Vagina (tissue), 2 donors: ENCODE data around the gene SORCS2. TPM values are rescaled to one million over a fixed set of nuclear protein-coding genes. Genes with fewer than 3 reads are reported as not detected.

Source experiments
- DNase-seq, 2 donors: peaks; one replicate each; pipeline ENCODE4 v3.0.0-alpha.2; 2017; ENCODE audit errors: extremely low spot score in 2 of 2
- H3K27ac ChIP-seq: fragments of 200-600 bp; sonication (generic); one replicate; pipeline ENCODE4 v1.5.1; 2019
- H3K27me3 ChIP-seq: fragments of 200-600 bp; sonication (generic); one replicate; pipeline ENCODE4 v1.5.1; 2019
- H3K36me3 ChIP-seq, 2 donors: fragments of 200-600 bp; sonication (generic); one replicate each; pipeline ENCODE4 v1.5.1; 2017 to 2019
- H3K4me1 ChIP-seq: fragments of 200-600 bp; sonication (generic); one replicate; pipeline ENCODE4 v1.5.1; 2019
- H3K4me3 ChIP-seq, 2 donors: fragments of 200-600 bp; sonication (generic); 1 replicate in 1 of 2; 2 replicates in 1 of 2; pipeline ENCODE4 v1.5.1; 2016 to 2019
- H3K9me3 ChIP-seq: fragments of 200-600 bp; sonication (generic); one replicate; pipeline ENCODE4 v1.5.1; 2019
- POLR2A ChIP-seq, 2 donors: fragments of 450-650 bp; IDR thresholded peaks; one replicate each; pipeline ENCODE4 v1.6.1; 2017; ENCODE audit warnings: antibody characterized with exemption in 2 of 2, mild to moderate bottlenecking in 2 of 2, moderate library complexity in 2 of 2
- POLR2AphosphoS5 ChIP-seq, 2 donors: sonication (generic); formaldehyde crosslinking; IDR thresholded peaks; one replicate each; pipeline ENCODE4 v1.9.0; 2017; ENCODE audit warnings: antibody characterized with exemption in 2 of 2, mild to moderate bottlenecking in 2 of 2, low read depth in 1 of 2; ENCODE audit not compliant: insufficient read depth in 1 of 2
- intact Hi-C: fragments of 100-400 bp; cut with DNase I; formaldehyde crosslinking; loops from one replicate; pipeline ENCODE4 v1.15.1; 2023
- total RNA-seq: library from RNA; depleted of rRNA; stranded (reverse); fragments of >200 nt; gene quantifications from one replicate; pipeline ENCODE4 v1.2.3, GENCODE V29; 2016
- TF ChIP-seq, protein P1 (sequence below), 3 experiments: fragments of 450-650 bp in 2 of 3; fragments of 200-600 bp in 1 of 3; sonication (generic) in 1 of 3; IDR thresholded peaks; one replicate each; pipeline ENCODE4 v1.5.1; 2017 to 2019; ENCODE audit warnings: antibody characterized with exemption in 3 of 3, mild to moderate bottlenecking in 2 of 3, moderate library complexity in 2 of 3

The SORCS2 gene
- total RNA-seq, 1 donor from 2014 or later: 5.4 TPM

GRCh38 chr4:7419961-7420660 lies 227.8 kb downstream of the SORCS2 start:
- no peak for TF ChIP-seq POLR2A (IDR thresholded peaks at IDR 0.05)
- TF ChIP-seq, protein P1, sequence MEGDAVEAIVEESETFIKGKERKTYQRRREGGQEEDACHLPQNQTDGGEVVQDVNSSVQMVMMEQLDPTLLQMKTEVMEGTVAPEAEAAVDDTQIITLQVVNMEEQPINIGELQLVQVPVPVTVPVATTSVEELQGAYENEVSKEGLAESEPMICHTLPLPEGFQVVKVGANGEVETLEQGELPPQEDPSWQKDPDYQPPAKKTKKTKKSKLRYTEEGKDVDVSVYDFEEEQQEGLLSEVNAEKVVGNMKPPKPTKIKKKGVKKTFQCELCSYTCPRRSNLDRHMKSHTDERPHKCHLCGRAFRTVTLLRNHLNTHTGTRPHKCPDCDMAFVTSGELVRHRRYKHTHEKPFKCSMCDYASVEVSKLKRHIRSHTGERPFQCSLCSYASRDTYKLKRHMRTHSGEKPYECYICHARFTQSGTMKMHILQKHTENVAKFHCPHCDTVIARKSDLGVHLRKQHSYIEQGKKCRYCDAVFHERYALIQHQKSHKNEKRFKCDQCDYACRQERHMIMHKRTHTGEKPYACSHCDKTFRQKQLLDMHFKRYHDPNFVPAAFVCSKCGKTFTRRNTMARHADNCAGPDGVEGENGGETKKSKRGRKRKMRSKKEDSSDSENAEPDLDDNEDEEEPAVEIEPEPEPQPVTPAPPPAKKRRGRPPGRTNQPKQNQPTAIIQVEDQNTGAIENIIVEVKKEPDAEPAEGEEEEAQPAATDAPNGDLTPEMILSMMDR (IDR thresholded peaks at IDR 0.05): no peak
- no peak for TF ChIP-seq POLR2AphosphoS5 (IDR thresholded peaks at IDR 0.05; ENCODE audit: insufficient read depth in 1 of 2, low read depth in 1 of 2)
- no peak for DNase-seq
- Histone ChIP-seq H3K4me3 (no peak overlapping the region), H3K36me3 (no peaks in the 10 kb centered on the region), H3K27me3 (no peaks in the 10 kb centered on the region), H3K4me1 (no peaks in the 10 kb centered on the region), H3K27ac (no peak overlapping the region), H3K9me3 (no peaks in the 10 kb centered on the region)
- intact Hi-C loops: no loop called here

GRCh38 chr4:7420661-7421040 lies 228.3 kb downstream of the SORCS2 start:
- TF ChIP-seq POLR2AphosphoS5 (IDR thresholded peaks at IDR 0.05; ENCODE audit: insufficient read depth in 1 of 2, low read depth in 1 of 2): no peak
- TF ChIP-seq POLR2A (IDR thresholded peaks at IDR 0.05): no peak
- TF ChIP-seq, protein P1 (IDR thresholded peaks at IDR 0.05): no peak
- Histone ChIP-seq H3K27ac (no peak overlapping the region), H3K36me3 (no peaks in the 10 kb centered on the region), H3K4me3 (no peak overlapping the region), H3K9me3 (no peaks in the 10 kb centered on the region), H3K27me3 (no peaks in the 10 kb centered on the region), H3K4me1 (no peaks in the 10 kb centered on the region)
- intact Hi-C loops: no loop called here
- DNase-seq: no peak

GRCh38 chr4:7421356-7422150 lies 229.2 kb downstream of the SORCS2 start:
- H3K27me3 ChIP-seq: no peaks in the 10 kb centered on the region
- H3K27ac ChIP-seq: no peak overlapping the region
- intact Hi-C loops: no loop called here
- no peak for DNase-seq
- H3K4me3 ChIP-seq: no peak overlapping the region
- H3K36me3 ChIP-seq: no peaks in the 10 kb centered on the region
- H3K9me3 ChIP-seq: no peaks in the 10 kb centered on the region
- H3K4me1 ChIP-seq: no peaks in the 10 kb centered on the region
- no peak for TF ChIP-seq POLR2A (IDR thresholded peaks at IDR 0.05)
- no peak for TF ChIP-seq POLR2AphosphoS5 (IDR thresholded peaks at IDR 0.05; ENCODE audit: insufficient read depth in 1 of 2, low read depth in 1 of 2)
- TF ChIP-seq, protein P1 (IDR thresholded peaks at IDR 0.05): no peak

- Histone ChIP-seq H3K36me3 (no peaks in the 10 kb centered on the region), H3K4me1 (no peaks in the 10 kb centered on the region), H3K27me3 (no peaks in the 10 kb centered on the region), H3K4me3 (no peak overlapping the region), H3K9me3 (no peaks in the 10 kb centered on the region), H3K27ac (no peak overlapping the region)
- DNase-seq: no peak
- intact Hi-C loops: no loop called here
- TF ChIP-seq POLR2A (IDR thresholded peaks at IDR 0.05) (no peak), POLR2AphosphoS5 (IDR thresholded peaks at IDR 0.05; ENCODE audit: insufficient read depth in 1 of 2, low read depth in 1 of 2) (no peak)
- TF ChIP-seq, protein P1 (IDR thresholded peaks at IDR 0.05): no peak
These were observed 230.0 kb downstream of the SORCS2 start for GRCh38 chr4:7422151-7422897.
